Left forelimb (tissue), 1 donor: ENCODE measurements around the gene HENMT1.
"Not testable (repeated sequence)": the region's sequence is repeated elsewhere in the genome, so short reads cannot be mapped to it uniquely, and the experiment has no call there.

Source experiments
- DNase-seq: peaks from one replicate; pipeline ENCODE4 v3.0.0-alpha.2; 2018; ENCODE audit warnings: low spot score

Gene HENMT1

GRCh38 chr1:108661030-108661609, at the start of gene HENMT1:
Gene HENMT1, minus strand, starts transcription at chr1:108661093. Its CDS starts 1,209 bp downstream, at chr1:108659884.
- peak; percentile 89 for DNase-seq

DNA sequence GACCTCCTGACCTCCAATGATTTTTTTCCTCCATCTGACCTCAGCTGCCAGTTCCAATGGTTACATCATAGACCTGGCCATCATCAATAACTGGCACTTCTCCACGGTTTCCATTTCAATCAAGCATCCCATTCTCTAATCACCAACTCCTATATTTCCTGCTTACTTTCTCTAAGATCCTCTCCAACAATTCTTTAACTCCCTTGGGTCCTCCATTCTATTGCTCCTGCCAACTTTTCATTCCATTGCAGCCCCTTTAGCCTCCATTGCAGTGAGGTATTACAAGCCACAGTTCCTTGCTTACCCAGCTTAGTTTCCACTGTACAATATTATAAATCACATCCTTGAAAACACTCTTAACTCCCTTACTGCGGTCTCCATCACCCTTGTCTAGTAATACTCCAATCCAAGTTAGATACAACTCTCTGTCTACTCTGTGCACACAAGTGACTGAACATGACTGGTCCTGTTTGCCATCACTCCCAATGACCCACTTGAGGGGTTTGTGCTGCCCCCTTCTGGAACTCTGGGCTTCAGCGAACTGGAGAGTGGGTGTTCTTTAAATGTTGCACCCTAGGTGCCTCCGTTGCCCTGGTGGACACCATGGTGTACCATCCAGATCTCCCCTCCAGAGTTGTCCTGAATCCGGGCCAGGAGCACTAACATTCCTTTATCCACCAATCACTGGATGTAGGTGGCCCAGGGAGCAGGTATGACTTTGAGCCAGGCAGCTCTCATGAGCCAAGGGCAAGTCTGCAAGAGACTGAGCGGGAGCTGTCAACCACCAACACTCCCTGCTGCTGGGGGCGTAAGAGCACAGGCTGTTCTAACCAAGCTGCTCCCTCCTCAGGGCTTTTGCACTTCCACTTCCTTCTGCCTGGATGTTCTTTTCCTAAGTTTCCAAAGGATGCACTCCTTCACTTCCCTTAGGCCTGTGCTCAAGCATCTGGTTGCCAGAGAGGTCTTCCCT, 48.1 kb upstream of the HENMT1 start:
- no peak for DNase-seq

DNA sequence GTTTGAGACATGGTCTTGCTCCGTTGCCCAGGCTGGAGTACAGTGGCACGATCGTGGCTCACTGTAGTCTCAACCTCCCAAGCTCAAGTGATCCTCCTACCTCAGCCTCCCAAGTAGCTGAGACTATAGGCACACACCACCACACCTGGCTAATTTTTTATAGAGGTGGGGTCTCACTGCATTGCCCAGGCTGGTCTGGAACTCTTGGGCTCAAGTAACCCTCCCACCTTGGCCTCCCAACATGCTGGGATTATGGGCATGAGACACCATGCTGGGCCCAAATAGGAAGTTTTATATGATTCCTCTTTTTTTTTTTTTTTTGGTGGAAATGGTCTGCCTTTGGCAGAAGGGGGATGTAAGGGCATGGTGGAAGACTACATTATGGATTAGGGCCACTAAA, 45.8 kb upstream of the HENMT1 start:
- DNase-seq: no peak

GRCh38 chr1:108704496-108704895, 43.6 kb upstream of the HENMT1 start:
- no peak for DNase-seq

- DNase-seq: no peak
These were observed 43.0 kb upstream of the HENMT1 start for GRCh38 chr1:108703939-108704338.

DNA sequence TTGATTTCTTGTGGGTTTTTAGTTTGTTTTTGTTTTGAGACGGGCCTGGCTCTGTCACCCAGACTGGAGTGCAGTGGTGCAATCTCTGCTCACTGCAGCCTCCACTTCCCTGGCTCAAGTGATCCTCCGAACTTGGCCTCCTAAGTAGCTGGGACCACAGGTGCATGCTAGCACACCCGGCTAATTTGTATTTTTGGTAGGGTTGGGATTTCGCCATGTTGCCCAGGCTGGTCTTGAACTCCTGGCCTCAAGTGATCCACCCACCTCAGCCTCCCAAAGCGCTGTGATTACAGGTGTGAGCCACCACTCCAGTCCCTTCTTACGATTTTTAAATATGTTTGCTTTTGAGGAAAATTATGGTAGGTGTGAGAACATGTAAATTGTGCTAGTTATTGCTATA, 41.2 kb upstream of the HENMT1 start:
- not testable (repeated sequence) for DNase-seq

DNA sequence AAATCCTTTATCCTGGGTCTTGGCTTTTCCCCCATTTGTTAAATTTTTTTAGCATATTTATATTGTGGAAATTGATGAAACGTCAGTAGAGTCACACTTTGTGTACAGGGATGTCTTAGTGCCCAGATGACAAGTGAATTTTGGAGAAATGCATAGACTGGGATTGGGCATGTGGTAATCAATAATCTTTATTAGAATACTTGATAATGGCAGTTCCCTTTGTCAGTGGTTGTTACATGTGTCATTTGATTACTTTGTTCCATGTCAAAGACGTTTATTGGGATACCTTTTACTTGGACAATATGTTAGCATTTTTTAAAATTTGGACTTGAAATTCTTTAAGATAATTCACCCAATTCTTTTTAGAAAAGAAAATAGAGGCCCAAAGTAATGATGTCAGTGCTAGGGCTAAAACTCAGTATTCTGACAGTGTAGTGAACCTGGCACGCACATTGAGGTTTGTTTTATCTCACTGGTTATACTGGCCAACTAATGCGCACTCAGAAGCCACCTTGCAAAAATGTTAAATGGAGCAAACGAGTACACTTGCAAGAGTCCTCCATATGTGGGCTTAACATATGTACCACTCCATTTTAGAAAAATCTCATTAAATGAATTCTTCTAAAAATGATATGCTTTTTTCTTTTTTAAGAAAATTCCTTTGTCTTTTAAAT, 40.4 kb upstream of the HENMT1 start:
- DNase-seq: no peak

- no peak for DNase-seq
These were observed 38.8 kb upstream of the HENMT1 start for GRCh38 chr1:108699375-108700332.

DNA sequence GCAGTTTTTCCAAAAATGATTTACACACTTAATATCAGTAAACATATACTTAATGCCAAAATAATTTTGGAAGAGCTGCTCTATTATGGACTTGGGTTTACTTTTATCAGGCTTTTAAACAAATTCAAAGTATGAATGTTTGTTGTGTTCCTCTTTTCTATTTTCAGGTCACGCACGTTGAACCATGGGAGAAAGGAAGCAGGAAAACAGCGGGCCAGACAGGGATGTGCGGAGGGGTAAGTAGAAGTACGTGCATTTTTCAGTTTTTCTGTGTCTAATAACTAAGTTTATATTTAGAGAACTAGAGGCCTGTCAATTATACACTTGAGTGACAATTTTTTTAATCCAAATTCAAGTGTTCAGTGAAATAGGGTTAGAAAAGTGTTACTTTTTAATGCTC, 34.6 kb upstream of the HENMT1 start:
- DNase-seq: no peak

- DNase-seq: peak; percentile 67
These were observed 32.1 kb upstream of the HENMT1 start for GRCh38 chr1:108692724-108693655.

DNA sequence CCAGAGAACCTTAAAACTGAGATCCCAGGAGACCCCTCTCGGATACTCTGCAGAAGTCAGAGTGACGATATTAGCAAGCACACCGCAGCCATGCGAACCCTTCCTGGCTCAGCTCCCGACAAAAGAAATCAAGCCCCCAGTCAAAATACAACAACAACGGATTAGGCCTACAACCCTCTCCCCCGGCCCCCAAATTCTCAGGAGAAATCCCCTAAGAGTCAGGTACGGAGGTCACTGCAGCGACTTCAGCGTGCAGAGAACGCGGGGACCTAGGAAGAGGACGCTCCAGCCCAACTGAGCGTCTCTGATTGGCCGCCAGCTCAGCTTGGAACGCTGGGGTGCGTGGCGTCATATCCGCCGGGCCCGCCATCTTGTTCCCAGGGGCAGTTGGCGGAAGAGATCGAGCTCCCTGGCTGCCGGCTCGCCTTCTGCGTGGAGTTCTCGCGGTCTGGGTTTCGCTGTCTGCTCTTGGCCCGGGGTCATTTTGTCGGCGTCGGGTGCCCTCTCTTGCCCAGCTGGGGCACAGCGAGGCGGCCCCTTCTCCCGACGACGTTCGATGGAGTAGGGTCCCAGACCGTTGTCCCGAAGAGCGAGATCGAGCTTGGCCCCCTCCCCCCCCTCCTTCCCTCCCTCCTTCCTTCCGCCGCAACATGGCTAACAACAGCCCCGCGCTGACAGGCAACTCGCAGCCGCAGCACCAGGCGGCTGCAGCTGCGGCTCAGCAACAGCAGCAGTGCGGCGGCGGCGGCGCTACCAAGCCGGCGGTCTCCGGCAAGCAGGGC, 31.2 kb upstream of the HENMT1 start, which contains the start of gene PRPF38B:
TSS of gene PRPF38B (plus strand) at position 369 of the 782 bp plus-strand sequence. CDS start at position 651, 282 bp downstream.
- peak; percentile 98 for DNase-seq

DNA sequence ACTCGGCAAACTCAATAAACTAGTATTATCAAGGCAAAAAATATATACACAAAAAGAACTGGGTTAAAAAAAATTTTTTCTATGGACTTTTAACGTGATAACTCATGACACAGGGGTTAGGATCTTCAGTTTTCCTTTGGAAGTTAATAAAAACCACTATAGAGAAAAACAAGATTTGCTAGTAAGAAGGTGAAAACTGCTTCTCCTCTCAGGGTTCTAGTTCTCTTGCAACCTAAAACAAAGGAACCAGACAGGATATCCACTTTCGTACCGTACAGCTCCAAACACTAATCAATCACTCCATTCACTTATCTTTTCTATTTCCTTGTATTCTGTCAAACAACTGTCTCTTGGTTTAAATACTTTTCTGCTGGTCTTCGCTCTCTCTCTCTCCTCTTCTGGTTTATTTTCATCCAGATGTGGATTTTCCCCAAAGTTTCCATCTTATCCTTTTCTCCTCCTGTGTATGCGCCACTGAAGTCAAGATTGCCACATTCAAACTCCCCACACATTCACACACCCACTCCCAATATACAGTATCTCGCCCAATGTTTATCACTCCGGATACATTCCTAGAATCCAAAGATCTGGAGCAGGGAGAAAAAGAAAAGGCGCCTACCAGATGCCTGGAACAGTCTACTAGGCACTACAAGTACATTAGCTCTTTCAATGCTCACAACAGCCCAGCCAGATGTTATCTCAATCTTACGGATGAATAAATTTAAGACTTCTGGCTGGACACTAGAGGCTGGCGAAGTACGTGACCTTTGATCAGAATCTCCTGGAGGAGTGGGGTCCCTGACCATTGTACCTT, 30.4 kb upstream of the HENMT1 start:
- DNase-seq: no peak

- no peak for DNase-seq
These were observed 25.9 kb upstream of the HENMT1 start for GRCh38 chr1:108686614-108687313.

DNA sequence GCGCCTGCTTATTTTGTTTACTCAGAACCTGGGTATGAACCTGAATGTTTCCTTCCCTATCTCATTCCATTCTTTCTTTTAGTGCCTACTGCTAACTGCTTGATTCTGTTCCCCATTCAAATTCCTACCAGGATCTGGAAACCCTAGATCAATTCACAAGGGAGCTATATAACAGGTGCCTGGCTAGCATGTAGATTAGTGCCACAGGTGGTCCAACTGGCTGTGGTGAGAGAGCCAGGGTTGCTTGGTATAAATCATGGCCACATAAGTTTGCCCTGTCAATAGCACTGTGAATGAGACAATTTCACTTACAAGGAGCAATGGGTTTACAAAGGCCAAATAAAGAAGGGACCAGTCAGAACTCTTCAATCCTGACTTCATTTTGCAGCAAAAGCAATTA, 24.6 kb upstream of the HENMT1 start:
- DNase-seq: no peak

DNA sequence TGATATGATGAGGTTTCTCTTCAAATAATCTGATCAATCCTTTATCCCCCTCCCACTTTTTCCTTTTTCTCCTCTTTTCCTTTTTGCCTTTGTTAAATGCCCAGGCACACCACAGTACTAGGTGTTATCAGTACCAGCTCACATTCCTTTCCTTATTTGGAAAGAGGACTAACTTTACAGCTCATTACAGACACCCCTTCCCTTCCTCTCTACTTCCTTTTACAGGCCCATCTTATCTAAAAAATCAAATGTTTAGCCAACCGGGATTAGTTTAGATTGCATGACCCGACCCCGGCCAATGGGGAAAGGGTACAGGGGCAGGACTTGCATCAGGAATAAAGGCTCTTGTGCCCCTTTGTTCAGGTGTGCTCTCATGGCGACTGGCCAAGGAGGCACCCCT, 20.8 kb upstream of the HENMT1 start:
- DNase-seq: not testable (repeated sequence)

DNA sequence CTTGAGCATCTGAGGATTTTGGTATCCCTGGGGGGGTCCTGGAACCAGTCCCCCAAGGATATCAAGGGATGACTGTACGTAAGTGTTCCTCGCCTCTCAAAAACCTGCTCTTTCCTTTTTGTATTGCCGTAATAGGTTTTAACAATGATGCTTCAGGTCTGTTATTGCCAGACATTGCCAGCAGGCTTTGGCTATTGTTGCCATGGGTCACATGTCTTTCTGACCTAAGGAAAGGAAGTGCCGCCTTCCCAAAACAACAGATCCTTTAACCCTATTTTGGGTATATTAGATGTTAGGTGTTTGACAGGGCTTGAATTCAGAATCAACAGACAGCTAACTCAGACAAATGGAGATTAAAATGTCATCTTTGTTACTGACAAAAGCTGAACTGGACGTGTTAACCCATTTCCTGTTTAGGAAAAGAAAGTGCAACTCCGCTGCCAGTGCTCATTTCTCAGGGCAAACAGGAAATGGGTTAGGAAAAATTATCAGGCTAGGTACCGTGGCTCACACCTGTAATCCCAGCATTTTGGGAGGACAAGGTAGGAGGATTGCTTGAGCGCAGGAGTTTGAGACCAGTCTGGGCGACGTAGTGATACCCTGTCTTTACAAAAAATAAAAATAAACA, 18.8 kb upstream of the HENMT1 start:
- no peak for DNase-seq

DNA sequence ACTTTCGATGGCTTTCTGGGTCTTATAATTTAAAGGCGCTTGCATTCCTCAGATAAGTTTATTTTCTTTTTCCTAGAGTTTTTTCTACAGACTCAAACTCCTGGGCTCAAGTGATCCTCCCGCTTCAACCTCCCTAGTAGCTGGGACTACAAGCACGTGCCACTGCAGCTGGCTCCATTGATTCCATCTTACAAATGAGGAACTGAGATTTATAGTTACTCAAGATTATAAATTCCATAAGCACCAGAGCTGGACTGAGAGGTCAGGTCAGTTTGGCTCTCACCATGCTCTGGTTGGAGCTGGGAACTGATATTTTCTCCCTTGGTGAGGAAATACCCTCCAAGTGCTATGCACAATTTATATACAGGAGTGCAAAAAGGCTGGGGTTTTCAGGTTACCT, 17.8 kb upstream of the HENMT1 start:
- DNase-seq: no peak

- no peak for DNase-seq
These were observed 10.2 kb upstream of the HENMT1 start for GRCh38 chr1:108671143-108671542.
